Activated CD8-positive, alpha-beta memory T cell treated with anti-CD3 and anti-CD28 coated beads for 4 hours (primary cell): ENCODE results near the gene OR10Z1.

ENCODE experiments used
- DNase-seq, 2 donors: peaks; one replicate each; pipeline ENCODE4 v3.0.0-alpha.2; 2020; ENCODE audit warnings: low read depth in 2 of 2

OR10Z1 gene

GRCh38 chr1:158604968-158605367, at the start of gene OR10Z1:
TSS of gene OR10Z1 (plus strand) at chr1:158605268. CDS start at chr1:158606439, 1,171 bp downstream.
- DNase-seq = no peak

GRCh38 chr1:158559696-158560095, 45.4 kb upstream of the OR10Z1 start:
- DNase-seq = no peak

GRCh38 chr1:158563853-158564252, 41.2 kb upstream of the OR10Z1 start:
- no peak for DNase-seq

GRCh38 chr1:158564608-158565007, 40.5 kb upstream of the OR10Z1 start:
- no peak for DNase-seq

- DNase-seq = no peak
These were observed 34.6 kb upstream of the OR10Z1 start, which contains the start of gene OR6P1 for GRCh38 chr1:158570480-158570879. TSS of gene OR6P1 (minus strand) at chr1:158570580. CDS start at chr1:158563604, 6,976 bp downstream.

GRCh38 chr1:158572226-158572625, 32.8 kb upstream of the OR10Z1 start:
- DNase-seq = no peak

- DNase-seq = no peak
These were observed 27.5 kb upstream of the OR10Z1 start for GRCh38 chr1:158577561-158577960.

- DNase-seq = no peak
These were observed 25.3 kb upstream of the OR10Z1 start, which contains the start of gene OR10X1 for GRCh38 chr1:158579733-158580132. TSS of gene OR10X1 (minus strand) at chr1:158579899. CDS start at chr1:158579899, 0 bp downstream.

- DNase-seq = no peak
These were observed 21.1 kb upstream of the OR10Z1 start for GRCh38 chr1:158583962-158584361.

- DNase-seq = no peak
These were observed 18.1 kb upstream of the OR10Z1 start for GRCh38 chr1:158586942-158587341.

GRCh38 chr1:158600735-158601134, 4.3 kb upstream of the OR10Z1 start:
- DNase-seq = no peak

GRCh38 chr1:158607296-158607695, 2.2 kb downstream of the OR10Z1 start:
- DNase-seq = no peak

- no peak for DNase-seq
These were observed 6.8 kb downstream of the OR10Z1 start for GRCh38 chr1:158611916-158612315.

- no peak for DNase-seq
These were observed 8.7 kb downstream of the OR10Z1 start for GRCh38 chr1:158613764-158614163.

- DNase-seq = no peak
These were observed 33.1 kb downstream of the OR10Z1 start for GRCh38 chr1:158638146-158638545.

GRCh38 chr1:158638904-158639303, 33.8 kb downstream of the OR10Z1 start:
- DNase-seq = no peak

- DNase-seq = no peak
These were observed 39.4 kb downstream of the OR10Z1 start for GRCh38 chr1:158644449-158644848.

- DNase-seq = no peak
These were observed 41.4 kb downstream of the OR10Z1 start for GRCh38 chr1:158646465-158646864.

- no peak for DNase-seq
These were observed 44.0 kb downstream of the OR10Z1 start for GRCh38 chr1:158649052-158649451.

- DNase-seq = no peak
These were observed 47.8 kb downstream of the OR10Z1 start for GRCh38 chr1:158652721-158653334.

GRCh38 chr1:158654086-158654485, 49.0 kb downstream of the OR10Z1 start:
- no peak for DNase-seq

- no peak for DNase-seq
These were observed 49.5 kb downstream of the OR10Z1 start for GRCh38 chr1:158654571-158654970.
